GM06990 (cell line): ENCODE results near the gene SUPT6H.
A peak's percentile ranks its signal among the peaks of the same experiment; 100 is the strongest.

Source experiments
- DNase-seq: peaks from one replicate; pipeline ENCODE4 v3.0.0-alpha.2; 2011; ENCODE audit not compliant: insufficient read length; ENCODE audit errors: extremely low read depth
- H3K27me3 ChIP-seq: replicated peaks from 2 replicates; pipeline ENCODE4 v1.6.0; 2011; ENCODE audit warnings: low read length; ENCODE audit not compliant: control insufficient read depth, insufficient read depth
- H3K36me3 ChIP-seq: 2 replicates; pipeline ENCODE4 v1.5.1; 2011; ENCODE audit warnings: low read length; ENCODE audit not compliant: control insufficient read depth, insufficient read depth
- H3K4me3 ChIP-seq: replicated peaks from 2 replicates; pipeline ENCODE4 v1.5.1; 2011; ENCODE audit warnings: low read depth, mild to moderate bottlenecking, control low read depth, low read length
- CTCF ChIP-seq: IDR thresholded peaks from 2 replicates; pipeline ENCODE4 v1.5.1; 2011; ENCODE audit warnings: low read length, control low read depth, mild to moderate bottlenecking, inconsistent platforms; ENCODE audit not compliant: insufficient read depth, poor library complexity, severe bottlenecking

Gene SUPT6H

GRCh38 chr17:28725166-28725659 lies 63.2 kb downstream of the SUPT6H start:
- H3K4me3 ChIP-seq = peak overlapping the region; percentile 66
- TF ChIP-seq CTCF = no peak
- no peaks in the 10 kb centered on the region for H3K27me3 ChIP-seq
- peaks cover 22% of the 10 kb centered on the region for H3K36me3 ChIP-seq
- DNase-seq = no peak

GRCh38 chr17:28725660-28726225 lies 63.7 kb downstream of the SUPT6H start:
- Histone ChIP-seq H3K36me3 (peaks cover 22% of the 10 kb centered on the region), H3K27me3 (no peaks in the 10 kb centered on the region), H3K4me3 (peak overlapping the region; percentile 66)
- no peak for DNase-seq
- TF ChIP-seq CTCF = no peak

- Histone ChIP-seq H3K4me3 (peak within 1 kb of the TSS; percentile 66), H3K27me3 (no peaks in the 10 kb centered on the region), H3K36me3 (peaks cover 17% of the 10 kb centered on the region)
- DNase-seq = peak; percentile 87
- no peak for TF ChIP-seq CTCF
These were observed 64.2 kb downstream of the SUPT6H start, which contains the start of gene TLCD1 for GRCh38 chr17:28726226-28726626. Gene TLCD1, minus strand, starts transcription at chr17:28726233. Its CDS starts 136 bp downstream, at chr17:28726097.

- no peaks in the 10 kb centered on the region for H3K27me3 ChIP-seq
- H3K36me3 ChIP-seq = peaks cover 12% of the 10 kb centered on the region
- peak; percentile 90 for DNase-seq
- TF ChIP-seq CTCF = peak; percentile 99
- peak overlapping the region; percentile 66 for H3K4me3 ChIP-seq
These were observed 64.9 kb downstream of the SUPT6H start for GRCh38 chr17:28726627-28727491.

GRCh38 chr17:28728364-28729200 lies 66.6 kb downstream of the SUPT6H start, which contains the start of gene NEK8:
Gene NEK8, plus strand, starts transcription at chr17:28728788. Its CDS starts 26 bp downstream, at chr17:28728814.
- TF ChIP-seq CTCF = no peak
- peak within 1 kb of the TSS; percentile 69 for H3K4me3 ChIP-seq
- no peaks in the 10 kb centered on the region for H3K27me3 ChIP-seq
- peak; percentile 96 for DNase-seq
- H3K36me3 ChIP-seq = peaks cover 4% of the 10 kb centered on the region
